ENCODE results near the gene PLCB1. TPM values are rescaled to one million over a fixed set of nuclear protein-coding genes. Genes with fewer than 3 reads are reported as not detected.

PLCB1 gene
- total RNA-seq, 2 experiments from 2014 or later = 3.1 to 3.6 TPM

DNA sequence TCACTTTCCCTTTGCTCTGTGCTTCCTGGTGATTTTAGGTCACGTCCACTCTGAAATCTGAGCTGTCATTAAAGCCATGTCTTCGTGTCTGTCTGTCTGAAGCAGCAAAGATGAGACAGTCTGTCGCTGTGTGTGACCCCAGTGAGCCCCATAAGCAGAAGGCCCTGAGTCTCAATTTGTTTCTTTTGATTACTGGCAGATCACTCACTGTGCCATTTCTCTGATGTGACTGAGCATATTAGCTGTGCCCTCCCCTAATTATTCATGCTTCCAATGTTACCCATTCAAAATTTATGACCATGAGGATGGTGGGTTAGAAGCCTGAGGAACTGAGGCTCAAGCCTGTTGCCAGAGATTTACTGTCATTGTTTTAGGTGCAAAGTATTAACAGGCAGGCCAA lies 117.6 kb downstream of the PLCB1 start:
- intact Hi-C loops (cut with micrococcal nuclease) = no loop called here
- DNase-seq = no peak
- Mint-ChIP-seq H3K27me3 (no peaks in the 10 kb centered on the region), H3K9me3 (no peaks in the 10 kb centered on the region), H3K4me1 (ENCODE audit: low read depth) (peaks cover 2% of the 10 kb centered on the region), H3K36me3 (ENCODE audit: low read depth) (no peaks in the 10 kb centered on the region), H3K4me3 (no peak overlapping the region), H3K27ac (no peak overlapping the region)
- TF ChIP-seq, protein P1, sequence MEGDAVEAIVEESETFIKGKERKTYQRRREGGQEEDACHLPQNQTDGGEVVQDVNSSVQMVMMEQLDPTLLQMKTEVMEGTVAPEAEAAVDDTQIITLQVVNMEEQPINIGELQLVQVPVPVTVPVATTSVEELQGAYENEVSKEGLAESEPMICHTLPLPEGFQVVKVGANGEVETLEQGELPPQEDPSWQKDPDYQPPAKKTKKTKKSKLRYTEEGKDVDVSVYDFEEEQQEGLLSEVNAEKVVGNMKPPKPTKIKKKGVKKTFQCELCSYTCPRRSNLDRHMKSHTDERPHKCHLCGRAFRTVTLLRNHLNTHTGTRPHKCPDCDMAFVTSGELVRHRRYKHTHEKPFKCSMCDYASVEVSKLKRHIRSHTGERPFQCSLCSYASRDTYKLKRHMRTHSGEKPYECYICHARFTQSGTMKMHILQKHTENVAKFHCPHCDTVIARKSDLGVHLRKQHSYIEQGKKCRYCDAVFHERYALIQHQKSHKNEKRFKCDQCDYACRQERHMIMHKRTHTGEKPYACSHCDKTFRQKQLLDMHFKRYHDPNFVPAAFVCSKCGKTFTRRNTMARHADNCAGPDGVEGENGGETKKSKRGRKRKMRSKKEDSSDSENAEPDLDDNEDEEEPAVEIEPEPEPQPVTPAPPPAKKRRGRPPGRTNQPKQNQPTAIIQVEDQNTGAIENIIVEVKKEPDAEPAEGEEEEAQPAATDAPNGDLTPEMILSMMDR (IDR thresholded peaks at IDR 0.05) = no peak
- POLR2A ChIA-PET = no interaction called here
- CTCF ChIA-PET = no interaction called here
- no peak for ATAC-seq

GRCh38 chr20:8250539-8251200 lies 118.6 kb downstream of the PLCB1 start:
- ChIA-PET CTCF (no interaction called here), POLR2A (no interaction called here)
- Mint-ChIP-seq H3K9me3 (no peaks in the 10 kb centered on the region), H3K4me1 (ENCODE audit: low read depth) (peaks cover 2% of the 10 kb centered on the region), H3K27ac (no peak overlapping the region), H3K27me3 (no peaks in the 10 kb centered on the region), H3K36me3 (ENCODE audit: low read depth) (no peaks in the 10 kb centered on the region), H3K4me3 (no peak overlapping the region)
- ATAC-seq (no peak), DNase-seq (no peak)
- intact Hi-C loops (cut with micrococcal nuclease) = no loop called here
- TF ChIP-seq, protein P1 (IDR thresholded peaks at IDR 0.05) = no peak

DNA sequence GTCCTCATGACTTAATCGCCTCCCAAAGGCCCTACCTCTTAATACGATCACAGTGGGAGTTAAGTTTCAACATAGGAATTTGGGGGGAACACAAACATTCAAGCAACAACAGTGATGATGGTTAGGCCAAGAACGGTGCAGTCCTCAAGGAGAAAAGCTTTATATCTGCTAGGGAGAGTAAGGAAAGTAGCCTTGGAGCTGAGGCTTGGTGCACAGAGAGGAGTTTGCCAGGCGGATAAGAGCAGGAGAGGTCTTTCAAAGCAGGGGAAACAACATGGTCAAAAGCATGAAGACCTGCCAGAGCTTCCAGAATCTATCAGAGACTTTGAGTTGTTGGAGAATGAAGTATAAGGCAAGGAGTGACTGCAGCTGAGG lies 119.1 kb downstream of the PLCB1 start:
- no peak for ATAC-seq
- Mint-ChIP-seq H3K27ac (no peak overlapping the region), H3K4me3 (no peak overlapping the region), H3K9me3 (no peaks in the 10 kb centered on the region), H3K27me3 (no peaks in the 10 kb centered on the region), H3K36me3 (ENCODE audit: low read depth) (no peaks in the 10 kb centered on the region), H3K4me1 (ENCODE audit: low read depth) (peaks cover 2% of the 10 kb centered on the region)
- no peak for DNase-seq
- intact Hi-C loops (cut with micrococcal nuclease) = no loop called here
- POLR2A ChIA-PET = no interaction called here
- CTCF ChIA-PET = no interaction called here
- TF ChIP-seq, protein P1 (IDR thresholded peaks at IDR 0.05) = no peak

DNA sequence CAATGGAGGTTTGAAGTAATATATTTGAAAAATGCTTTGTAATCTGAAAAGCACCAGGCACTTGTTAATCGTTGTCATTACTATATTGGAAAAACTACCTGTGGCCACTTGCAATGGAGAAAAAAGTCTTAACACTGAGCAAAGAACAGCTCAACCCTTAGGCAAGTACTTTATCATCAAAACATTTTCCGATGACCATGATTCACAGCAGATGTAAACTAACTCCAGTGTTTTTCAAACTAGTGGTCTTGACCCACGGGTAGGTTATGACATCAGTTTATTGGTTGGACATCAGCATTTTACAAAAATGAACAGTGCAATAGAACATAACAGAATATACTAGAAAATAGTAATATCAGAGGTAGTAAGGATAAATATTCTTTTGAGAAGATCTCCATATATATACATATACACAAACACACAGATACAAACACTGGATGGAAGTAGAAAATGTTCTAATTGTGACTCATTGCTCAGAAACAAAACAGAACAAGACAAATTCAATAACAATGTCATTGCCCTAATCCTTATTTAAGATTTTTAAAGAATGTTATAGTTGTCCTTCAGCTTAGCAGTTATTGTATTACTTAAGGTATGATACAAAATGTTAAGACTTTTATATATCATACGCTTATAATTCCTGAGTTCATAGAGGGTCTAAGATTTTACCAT lies 123.0 kb downstream of the PLCB1 start:
- H3K27ac Mint-ChIP-seq = no peak overlapping the region
- ChIA-PET POLR2A (interaction anchor here (0.7 kb wide), 1 partner anchor 447 kb away, joined by 3 read pairs; no protein-coding TSS in a partner anchor), CTCF (no interaction called here)
- DNase-seq = no peak
- H3K4me3 Mint-ChIP-seq = no peak overlapping the region
- H3K36me3 Mint-ChIP-seq (ENCODE audit: low read depth) = no peaks in the 10 kb centered on the region
- TF ChIP-seq, protein P1 (IDR thresholded peaks at IDR 0.05) = no peak
- no peak for ATAC-seq
- no peaks in the 10 kb centered on the region for H3K4me1 Mint-ChIP-seq (ENCODE audit: low read depth)
- no peaks in the 10 kb centered on the region for H3K9me3 Mint-ChIP-seq
- H3K27me3 Mint-ChIP-seq = no peaks in the 10 kb centered on the region
- intact Hi-C loops (cut with micrococcal nuclease) = no loop called here

- H3K4me3 Mint-ChIP-seq = no peak overlapping the region
- no peaks in the 10 kb centered on the region for H3K4me1 Mint-ChIP-seq (ENCODE audit: low read depth)
- no peak overlapping the region for H3K27ac Mint-ChIP-seq
- ChIA-PET CTCF (no interaction called here), POLR2A (no interaction called here)
- no peaks in the 10 kb centered on the region for H3K36me3 Mint-ChIP-seq (ENCODE audit: low read depth)
- no peaks in the 10 kb centered on the region for H3K9me3 Mint-ChIP-seq
- TF ChIP-seq, protein P1 (IDR thresholded peaks at IDR 0.05) = no peak
- ATAC-seq = no peak
- no peak for DNase-seq
- H3K27me3 Mint-ChIP-seq = no peaks in the 10 kb centered on the region
- intact Hi-C loops (cut with micrococcal nuclease) = no loop called here
Measured at GRCh38 chr20:8255945-8256632, 124.0 kb downstream of the PLCB1 start.
